NT2/D1 (cell line): ENCODE results near the gene GNB1.

Source experiments
- SUZ12 ChIP-seq: IDR thresholded peaks from 2 replicates; pipeline ENCODE4 v1.6.1; 2011; ENCODE audit not compliant: insufficient read length, insufficient read depth; ENCODE audit errors: extremely low read depth
- YY1 ChIP-seq: IDR thresholded peaks from 2 replicates; pipeline ENCODE4 v1.6.1; 2011; ENCODE audit not compliant: insufficient read length, insufficient read depth

DNA sequence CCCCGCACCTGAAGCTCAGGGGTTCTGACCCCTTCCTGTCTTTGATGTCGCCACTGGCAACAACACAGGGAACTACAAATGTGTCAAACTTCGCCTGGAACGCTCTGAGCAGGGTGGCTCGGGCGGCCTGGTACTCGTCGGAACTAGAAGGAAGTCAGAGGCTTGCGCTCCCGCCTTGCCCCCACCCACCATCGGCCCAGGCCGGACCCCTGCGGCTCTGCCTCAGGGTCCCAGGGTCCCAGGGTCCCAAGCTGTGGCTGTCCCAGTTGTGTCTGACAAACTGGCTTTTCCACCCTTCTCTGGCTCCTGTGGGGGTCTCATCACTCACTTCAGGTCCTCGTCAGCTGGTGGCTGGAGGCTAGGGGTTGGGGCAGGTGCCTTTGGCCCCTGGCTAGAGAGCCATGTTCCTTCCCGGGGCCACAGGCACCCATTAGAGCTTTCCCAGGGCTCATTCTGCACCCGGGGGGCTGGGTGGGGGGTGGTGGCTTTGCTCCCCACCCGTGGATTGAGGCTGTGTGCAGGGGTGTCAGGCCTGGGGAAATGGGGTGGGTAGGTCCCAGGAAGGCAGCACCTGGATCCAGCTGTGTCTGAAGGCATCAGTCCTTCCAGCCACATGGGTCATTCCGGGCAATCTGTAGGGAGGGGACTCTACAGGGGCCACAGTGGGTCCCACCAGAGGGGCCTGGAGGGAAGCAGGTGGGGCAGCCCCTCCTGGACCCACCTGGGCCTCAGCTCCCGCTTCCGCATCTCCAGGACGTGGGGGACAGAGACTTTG lies 36.2 kb upstream of the GNB1 start:
- TF ChIP-seq SUZ12 = no peak
- no peak for TF ChIP-seq YY1
